Epithelial cell of esophagus (primary cell): ENCODE data around the gene WBP1L.
"Not testable (repeated sequence)": the region's sequence is repeated elsewhere in the genome, so short reads cannot be mapped to it uniquely, and the experiment has no call there.

ENCODE experiments used
- DNase-seq: peaks from one replicate; pipeline ENCODE4 v3.0.0; 2010; ENCODE audit warnings: low read depth
- H3K4me3 ChIP-seq: 2 replicates; pipeline ENCODE4 v1.5.1; 2011; ENCODE audit warnings: mild to moderate bottlenecking, low read length, control low read depth
- TF ChIP-seq, protein P1 (sequence below): IDR thresholded peaks from 2 replicates; pipeline ENCODE4 v1.5.1; 2011; ENCODE audit warnings: low read depth, mild to moderate bottlenecking, low read length, control low read depth, inconsistent platforms; ENCODE audit not compliant: insufficient read depth; ENCODE audit errors: missing control alignments

Gene WBP1L

DNA sequence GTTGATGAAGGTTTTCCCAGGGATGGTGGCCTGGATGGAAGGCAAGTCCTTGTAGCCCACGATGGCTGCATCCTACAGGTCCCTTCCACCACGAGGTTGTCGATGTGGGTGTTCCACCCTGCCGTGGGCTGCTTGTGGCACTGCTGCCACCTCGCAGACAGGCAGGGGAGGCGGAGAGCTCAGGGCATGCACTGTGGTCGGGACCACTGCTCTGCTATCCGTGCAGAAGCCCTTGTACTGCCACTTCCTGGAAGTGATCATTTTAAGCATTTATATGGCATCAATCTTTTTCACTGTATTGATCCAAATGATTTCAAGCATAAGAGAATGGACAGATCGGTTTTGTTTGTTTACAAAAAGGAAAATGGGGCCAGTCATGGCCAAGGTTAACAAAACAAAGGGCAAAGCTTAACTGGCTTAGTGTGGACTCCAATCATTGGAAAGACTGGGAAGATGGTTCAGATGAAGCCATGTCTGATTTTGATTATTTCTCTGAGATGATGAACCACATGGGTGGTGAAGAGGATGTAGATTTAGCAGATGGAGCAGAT lies 101.7 kb downstream of the WBP1L start:
- no peak for DNase-seq
- TF ChIP-seq, protein P1, sequence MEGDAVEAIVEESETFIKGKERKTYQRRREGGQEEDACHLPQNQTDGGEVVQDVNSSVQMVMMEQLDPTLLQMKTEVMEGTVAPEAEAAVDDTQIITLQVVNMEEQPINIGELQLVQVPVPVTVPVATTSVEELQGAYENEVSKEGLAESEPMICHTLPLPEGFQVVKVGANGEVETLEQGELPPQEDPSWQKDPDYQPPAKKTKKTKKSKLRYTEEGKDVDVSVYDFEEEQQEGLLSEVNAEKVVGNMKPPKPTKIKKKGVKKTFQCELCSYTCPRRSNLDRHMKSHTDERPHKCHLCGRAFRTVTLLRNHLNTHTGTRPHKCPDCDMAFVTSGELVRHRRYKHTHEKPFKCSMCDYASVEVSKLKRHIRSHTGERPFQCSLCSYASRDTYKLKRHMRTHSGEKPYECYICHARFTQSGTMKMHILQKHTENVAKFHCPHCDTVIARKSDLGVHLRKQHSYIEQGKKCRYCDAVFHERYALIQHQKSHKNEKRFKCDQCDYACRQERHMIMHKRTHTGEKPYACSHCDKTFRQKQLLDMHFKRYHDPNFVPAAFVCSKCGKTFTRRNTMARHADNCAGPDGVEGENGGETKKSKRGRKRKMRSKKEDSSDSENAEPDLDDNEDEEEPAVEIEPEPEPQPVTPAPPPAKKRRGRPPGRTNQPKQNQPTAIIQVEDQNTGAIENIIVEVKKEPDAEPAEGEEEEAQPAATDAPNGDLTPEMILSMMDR, result no peak
- no peak overlapping the region for H3K4me3 ChIP-seq

DNA sequence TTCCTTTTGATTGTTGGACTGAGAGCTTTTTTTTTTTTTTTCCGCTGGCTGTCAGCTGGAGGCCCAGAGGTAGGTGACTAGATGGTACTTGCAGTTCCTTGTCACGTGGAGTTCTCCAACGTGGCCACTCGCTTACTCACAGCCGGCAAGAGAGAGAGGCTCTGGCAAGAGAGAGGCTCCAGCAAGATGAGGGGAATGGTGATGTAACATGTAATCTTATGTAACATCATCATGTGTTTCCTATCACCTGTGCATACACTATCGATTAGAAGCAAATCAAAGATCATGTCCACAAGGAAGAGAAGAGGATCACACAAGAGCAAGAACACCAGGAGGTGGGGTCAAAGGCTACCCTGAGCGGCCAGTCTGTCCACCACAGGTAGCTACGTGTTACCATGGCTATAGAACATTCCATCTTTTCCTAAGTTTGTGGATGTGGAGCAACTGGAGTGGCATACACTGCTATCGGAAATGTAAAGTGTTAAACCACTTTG lies 106.3 kb downstream of the WBP1L start:
- TF ChIP-seq, protein P1, result no peak

DNA sequence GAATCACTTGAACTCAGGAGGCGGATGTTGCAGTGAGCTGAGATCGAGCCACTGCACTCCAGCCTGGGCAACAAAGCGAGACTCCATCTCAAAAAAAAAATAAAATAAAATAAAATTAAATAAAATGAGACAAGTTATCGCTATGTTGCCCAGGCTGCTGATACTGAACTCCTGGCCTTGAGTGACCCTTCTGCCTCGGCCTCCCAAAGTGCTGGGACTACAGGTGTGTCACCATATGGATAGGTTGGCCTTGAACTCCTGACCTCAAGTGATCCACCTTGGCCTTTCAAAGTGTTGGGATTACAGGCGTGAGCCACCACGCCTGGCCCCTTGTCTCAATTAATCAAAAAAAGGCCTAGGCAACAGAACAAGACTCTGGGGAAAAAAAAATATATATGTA lies 109.5 kb downstream of the WBP1L start:
- DNase-seq, H3K4me3 ChIP-seq: not testable (repeated sequence)

More for the DNA sequence above, 106.3 kb downstream of the WBP1L start:
- no peak overlapping the region for H3K4me3 ChIP-seq
- peak; percentile 76 for DNase-seq

DNA sequence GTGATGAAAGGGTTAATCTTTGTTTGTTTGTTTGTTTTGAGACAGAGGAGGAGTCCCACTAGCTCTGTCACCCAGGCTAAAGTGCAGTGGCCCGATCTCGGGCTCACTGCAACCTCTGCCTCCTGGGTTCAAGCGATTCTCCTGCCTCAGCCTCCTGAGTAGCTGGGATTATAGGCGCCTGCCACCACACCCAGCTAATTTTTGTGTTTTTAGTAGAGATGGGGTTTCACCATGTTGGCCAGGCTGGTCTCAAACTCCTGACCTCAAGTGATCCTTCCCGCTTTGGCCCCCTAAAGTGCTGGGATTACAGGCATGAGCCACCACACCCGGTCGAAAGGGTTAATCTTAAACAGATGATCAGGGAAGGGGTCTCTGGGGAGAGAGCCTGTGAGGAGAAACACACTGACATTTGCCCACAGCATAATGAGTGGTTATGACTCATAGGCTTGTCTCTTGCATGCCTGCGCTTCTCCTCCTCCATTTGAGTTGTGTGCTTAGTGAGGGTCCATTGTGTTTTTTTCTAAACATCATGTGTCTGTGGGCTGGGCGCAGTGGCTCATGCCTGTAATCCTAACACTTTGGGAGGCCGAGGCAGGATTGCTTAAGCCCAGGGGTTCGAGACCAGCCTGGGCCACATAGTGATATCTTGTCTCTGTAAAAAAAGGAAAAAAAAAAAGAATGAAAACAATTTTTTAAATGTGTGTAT lies 112.1 kb downstream of the WBP1L start:
- DNase-seq, result peak; percentile 90
- H3K4me3 ChIP-seq, result not testable (repeated sequence)

DNA sequence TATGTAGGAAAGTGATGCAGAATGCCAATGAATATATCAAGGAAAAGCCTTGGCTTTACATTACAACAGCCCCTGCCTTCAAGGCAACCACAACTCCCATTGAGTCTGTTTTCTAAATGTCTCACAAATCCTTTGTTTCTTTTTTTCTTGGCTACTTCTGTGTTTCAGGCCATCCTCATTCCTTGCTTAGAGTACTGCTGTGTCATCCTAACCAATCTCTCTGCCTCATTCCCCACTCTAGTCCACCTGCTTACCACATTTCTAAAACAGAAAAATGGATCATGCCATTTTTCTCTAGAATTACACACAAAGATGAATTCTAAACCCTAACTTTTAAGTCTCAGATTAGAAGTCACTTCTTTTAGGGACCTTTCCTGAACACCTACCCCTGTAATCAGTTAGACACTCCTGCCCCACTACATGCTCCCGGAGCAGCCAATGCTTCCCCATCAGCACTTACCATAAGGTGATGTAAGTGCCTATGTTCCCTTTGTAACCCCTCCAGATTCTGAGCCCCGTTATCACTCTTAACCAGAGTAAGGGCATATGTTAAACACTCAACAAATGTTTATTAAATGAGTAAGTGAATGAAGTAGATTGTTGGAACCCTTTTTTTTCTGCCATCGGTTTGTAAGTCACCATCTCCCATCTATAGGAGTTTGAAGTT lies 113.1 kb downstream of the WBP1L start:
- DNase-seq, result no peak
- H3K4me3 ChIP-seq, result no peak overlapping the region
- TF ChIP-seq, protein P1, result no peak

DNA sequence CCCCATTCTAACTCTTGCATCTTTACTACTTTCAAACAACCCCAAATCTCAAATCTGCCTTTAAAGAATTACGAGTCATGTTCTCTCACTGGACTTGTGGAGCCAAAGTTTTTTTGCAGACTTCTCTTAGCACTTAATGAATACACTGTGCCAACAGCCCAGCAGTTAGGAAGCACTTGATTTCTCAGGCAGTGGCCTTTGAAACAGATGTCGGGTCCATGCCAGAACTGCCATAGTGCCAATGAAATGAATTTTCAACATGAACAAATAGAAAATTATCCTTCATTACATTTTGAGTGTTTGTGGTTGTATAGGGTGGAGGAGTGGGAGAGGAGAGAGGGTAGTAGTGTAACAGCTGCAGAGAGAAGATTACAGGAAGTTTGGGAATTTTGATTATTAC lies 116.2 kb downstream of the WBP1L start:
- no peak overlapping the region for H3K4me3 ChIP-seq
- DNase-seq, result no peak
- TF ChIP-seq, protein P1, result no peak

DNA sequence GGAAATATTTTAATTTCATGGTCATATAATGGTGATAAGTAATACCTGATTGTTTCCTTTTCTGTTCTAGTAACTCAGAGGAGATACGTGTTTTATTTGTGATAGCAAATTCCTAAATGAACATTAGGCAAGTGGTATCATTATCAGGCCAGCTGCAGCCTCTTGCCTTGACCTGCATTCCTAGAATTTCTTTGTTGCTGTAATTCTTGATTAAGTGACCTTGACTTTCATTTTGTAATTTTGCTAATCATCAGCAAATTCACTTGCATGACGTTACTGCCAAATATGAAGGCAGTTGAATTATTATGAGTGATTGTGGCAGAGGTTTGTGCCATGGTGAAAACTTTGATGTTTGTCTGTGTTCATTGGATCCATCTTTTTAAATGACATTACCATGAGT lies 119.9 kb downstream of the WBP1L start:
- no peak overlapping the region for H3K4me3 ChIP-seq
- DNase-seq, result no peak
- TF ChIP-seq, protein P1, result no peak

DNA sequence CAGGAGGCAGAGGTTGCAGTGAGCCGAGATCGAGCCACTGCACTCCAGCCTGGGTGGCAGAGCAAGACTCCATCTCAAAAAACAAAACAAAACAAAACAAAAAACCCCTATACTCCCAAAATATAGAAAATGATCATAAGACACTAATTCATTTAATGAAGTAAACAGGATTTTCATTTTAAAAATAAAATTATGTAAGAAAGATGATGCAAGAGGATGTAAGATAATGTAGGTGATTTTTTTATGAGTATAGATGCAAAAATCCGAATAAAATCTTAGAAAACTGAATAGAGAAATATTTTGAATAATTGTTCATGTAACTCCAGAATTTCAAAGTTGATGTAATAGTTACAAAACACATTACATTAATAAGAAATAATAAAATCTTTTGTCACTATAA lies 121.9 kb downstream of the WBP1L start:
- no peak overlapping the region for H3K4me3 ChIP-seq
- DNase-seq, result no peak

More for the DNA sequence above, 121.9 kb downstream of the WBP1L start:
- TF ChIP-seq, protein P1, result no peak
